KBM-7 (cell line): ENCODE data around the gene CALHM6.

Experiments
- DNase-seq: peaks from one replicate; pipeline ENCODE4 v3.0.0-alpha.2; 2015
- in situ Hi-C: fragments of 300-500 bp; cut with MboI; formaldehyde crosslinking; loops from 2 replicates; pipeline ENCODE4 v1.14.3; 2020; ENCODE audit warnings: low sequenced_read_pairs, low pct_unique_long_range_greater_than_20kb, mixed read lengths

The CALHM6 gene

GRCh38 chr6:116444092-116444491 is 17.1 kb upstream of the CALHM6 start:
- in situ Hi-C loops, result no loop called here
- DNase-seq, result peak; percentile 42

DNA sequence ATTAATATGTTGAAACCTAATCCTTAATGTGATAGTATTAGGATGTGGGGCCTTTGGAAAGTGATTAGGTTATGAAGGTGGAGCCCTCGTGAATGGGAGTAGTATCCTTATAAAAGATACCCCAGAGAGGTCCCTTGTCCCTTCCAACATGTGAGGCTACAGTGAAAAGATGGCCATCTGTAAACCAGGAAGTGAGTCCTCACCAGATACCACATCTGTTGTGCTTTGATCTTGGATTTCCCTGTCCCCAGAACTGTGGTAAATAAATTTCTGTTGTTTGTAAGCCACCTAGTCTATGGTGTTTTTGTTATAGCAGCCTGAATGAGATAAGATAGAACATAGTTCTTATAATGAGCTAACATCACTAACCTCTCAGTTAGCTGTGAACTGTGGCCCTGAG is 16.6 kb upstream of the CALHM6 start:
- DNase-seq, result no peak
- in situ Hi-C loops, result no loop called here

- in situ Hi-C loops, result no loop called here
- DNase-seq, result no peak
Observed at GRCh38 chr6:116445102-116445501, 16.1 kb upstream of the CALHM6 start.

GRCh38 chr6:116446399-116446798 is 14.8 kb upstream of the CALHM6 start:
- in situ Hi-C loops, result no loop called here
- peak; percentile 55 for DNase-seq

GRCh38 chr6:116447052-116447451 is 14.1 kb upstream of the CALHM6 start:
- DNase-seq, result no peak
- in situ Hi-C loops, result no loop called here

DNA sequence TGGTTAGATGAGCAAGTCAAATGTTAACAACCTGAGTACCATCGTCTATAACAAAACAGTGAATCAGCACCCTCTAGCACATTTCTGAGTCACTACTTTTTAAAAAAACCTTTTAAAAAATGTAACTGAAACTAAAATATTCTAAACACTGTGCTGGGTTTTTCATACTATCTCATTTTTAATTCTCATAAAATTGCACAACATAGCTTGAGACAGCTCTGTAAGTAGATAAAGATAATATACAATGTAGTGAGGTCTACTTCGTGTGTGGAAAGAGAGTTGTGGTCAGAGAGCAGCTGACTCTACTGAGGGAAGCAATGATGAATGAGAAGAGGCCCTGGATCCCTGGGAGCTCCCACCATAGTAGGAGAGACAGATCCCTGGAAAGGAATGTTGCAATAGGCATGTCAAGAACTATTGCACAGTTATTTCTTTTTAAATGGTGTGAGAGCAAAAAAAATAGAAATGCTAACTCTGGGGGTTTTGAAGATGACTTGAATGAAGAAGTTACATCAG is 13.6 kb upstream of the CALHM6 start:
- in situ Hi-C loops, result no loop called here
- DNase-seq, result peak; percentile 55

DNA sequence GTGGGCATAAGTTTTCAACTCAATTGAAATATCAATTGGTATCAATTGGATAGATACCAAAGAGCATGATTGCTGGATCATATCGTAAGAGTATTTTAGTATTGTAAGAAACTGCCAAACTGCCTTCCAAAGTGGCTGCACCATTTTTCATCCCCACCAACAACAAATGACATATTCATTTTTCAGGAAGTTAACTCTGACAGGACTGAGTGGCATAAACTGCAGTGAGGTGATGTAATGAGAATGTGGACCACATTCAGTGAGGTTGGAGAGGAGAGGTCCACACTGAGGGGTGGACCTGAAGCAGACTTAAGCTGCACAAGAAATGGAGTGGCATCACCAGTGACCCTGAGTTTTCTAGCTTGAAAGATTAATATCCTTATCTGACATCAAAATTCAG is 11.6 kb upstream of the CALHM6 start:
- no peak for DNase-seq
- in situ Hi-C loops, result no loop called here

DNA sequence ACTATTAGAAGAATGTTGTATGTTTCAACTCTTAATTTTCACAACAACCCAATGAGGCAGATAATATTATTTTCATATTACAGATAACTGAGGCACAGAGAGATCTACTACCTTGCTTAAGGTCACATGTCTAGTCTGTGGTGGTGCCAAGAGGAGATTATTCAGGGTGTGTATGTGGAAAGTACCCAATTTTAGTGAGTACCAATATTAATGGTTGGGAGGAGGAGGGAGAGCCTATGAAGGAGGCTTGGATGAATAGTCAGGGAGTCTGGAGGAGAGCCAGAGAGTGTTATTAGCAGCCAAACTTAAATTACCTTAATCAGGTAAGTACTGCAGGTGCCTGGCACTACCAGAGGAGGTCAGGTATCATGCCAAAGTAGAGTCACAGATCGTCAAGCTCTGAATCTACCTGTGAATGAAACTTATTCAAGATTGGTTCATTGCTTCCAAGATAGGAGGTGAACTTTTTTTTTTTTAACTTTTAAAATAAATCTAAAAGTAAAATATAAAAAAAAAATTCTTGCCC is 10.9 kb upstream of the CALHM6 start:
- in situ Hi-C loops, result no loop called here
- no peak for DNase-seq

DNA sequence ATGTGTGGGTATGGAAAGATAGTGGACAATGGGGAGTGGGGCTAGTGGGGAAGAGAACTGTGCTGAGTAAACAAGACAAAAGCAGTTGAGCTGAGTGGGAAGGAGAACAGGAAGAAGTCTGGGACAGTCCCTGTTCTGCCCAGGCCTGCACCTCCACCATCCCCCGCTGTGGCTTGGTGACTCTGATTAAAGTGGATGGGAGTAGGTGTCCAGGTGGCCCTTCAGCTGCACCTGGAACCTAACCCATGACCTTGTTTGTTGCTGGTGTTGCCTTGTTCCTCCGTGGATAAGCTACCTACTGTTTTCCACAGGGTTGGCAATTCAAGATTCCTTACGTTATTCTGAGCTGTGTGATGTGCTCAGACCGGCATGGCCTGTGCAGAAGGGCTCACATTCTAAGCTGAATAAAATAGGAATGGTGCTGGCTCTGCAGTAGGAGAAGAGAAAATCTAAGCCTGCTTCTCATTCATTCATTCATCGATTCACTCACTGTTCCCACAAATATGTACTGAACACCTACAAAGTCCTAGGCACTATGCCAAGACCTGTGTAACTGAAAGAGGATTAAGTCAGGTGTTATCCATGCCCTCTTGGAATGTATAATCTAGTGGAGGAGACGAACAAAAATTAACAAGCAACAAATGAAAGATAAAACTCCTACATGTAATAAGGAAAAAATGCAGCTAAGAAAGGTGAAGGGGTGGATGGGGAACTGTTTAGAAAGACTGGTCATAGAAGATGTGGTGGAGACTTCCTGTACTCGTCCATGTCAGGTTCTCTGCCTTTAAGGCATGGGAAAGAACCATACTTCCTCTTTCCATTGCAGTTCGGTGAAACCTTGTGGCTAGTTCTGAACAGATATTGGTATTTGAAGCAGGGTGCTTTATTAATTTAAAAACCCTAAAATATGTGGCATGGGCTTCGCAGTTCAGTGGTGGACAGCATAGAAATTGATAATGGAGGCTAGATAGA is 10.1 kb upstream of the CALHM6 start:
- in situ Hi-C loops, result no loop called here
- peak; percentile 85 for DNase-seq

DNA sequence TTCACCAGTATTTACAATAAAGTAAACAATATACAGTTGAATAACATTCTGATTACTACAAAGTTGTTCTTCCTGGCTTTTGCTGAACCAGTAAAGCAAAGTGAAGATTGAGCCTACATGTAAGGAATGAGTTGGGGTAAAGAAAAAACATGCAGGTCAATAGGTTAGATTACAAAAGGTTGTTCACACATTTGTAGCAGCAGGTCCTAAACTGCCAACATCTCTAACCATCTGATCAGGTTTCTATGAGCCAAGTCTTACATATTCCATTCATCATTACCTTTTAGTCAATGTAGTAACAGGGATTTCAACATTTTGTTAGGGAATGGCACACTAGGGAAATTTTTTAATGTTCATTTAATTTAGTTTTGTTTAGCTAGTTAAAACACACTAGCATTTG is 9.3 kb upstream of the CALHM6 start:
- in situ Hi-C loops, result no loop called here

DNA sequence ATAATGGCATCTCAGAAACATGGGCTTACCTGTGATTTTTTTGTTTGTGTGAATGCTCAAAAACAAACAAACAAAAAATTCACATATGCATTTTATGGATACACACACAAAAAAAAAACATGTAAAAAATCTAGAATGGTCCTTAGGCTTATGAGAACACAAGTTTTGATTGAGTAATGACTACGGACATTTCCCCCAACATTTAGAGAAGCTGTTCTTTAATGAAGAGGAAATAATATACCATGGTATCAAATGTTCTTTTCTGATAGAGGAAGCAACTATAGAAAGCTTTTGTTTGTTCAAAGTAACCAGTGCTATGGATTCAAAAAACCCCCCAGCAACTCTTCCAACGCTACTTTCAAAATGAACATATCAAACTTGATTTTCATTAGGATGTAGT is 8.6 kb upstream of the CALHM6 start:
- in situ Hi-C loops, result no loop called here
- DNase-seq, result no peak

More for the DNA sequence above, 9.3 kb upstream of the CALHM6 start:
- no peak for DNase-seq

DNA sequence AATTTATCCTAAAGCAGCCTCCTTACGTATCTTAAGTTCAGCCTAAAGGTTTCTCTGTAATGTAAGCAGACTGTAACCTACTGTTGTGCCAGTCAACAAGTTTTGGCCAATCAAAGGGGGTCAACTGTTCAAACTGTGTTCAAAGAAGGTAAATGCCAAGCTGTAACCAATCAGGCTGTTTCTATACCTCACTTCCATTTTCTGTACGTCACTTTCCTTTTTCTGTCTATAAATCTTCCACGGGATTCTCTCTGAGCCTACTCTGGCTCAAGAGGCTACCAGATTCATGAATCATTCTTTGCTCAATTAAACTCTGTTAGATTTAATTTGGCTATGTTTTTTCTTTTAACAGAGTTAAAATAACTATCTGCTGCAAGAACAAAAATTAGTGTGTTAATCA is 5.1 kb upstream of the CALHM6 start:
- in situ Hi-C loops, result no loop called here

DNA sequence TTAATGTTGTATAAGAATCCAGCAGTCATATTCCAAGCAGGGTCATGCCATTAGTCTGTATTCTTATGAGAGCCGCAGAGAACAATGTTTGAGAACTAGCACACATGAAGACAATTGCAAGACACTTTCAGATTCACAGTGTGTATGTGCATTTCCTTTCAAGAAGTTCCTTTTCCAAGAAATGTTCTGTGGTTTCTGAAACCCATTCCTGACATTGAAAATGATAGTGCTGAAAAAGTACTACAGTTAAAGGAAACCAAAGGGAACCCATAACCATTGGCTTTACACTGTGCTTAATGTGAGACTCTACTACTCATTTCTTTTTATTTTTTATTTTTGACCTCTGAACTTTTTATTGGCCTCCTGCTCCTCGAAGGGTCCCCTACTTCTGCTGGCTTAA is 4.2 kb upstream of the CALHM6 start:
- in situ Hi-C loops, result no loop called here
- DNase-seq, result peak; percentile 48

More for the DNA sequence above, 5.1 kb upstream of the CALHM6 start:
- no peak for DNase-seq

DNA sequence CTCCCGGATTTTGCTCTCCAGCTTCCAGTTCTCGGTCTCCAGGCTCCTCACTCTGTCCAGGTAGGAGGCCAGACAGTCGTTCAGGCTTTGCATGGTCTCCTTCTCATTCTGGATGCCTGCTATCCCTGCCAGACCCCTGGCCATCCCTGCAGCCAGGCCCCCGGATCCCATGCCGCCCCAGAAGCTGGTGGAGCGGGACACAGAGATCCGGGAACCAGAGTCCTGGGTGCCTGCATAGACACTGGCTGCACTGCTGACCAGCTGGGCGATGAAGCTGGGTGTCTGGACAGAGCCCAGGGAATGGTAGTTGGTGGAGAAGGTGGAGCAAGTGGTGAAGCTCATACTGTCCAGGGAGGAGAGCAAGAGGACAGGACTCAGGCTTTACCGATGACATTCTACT is 2.9 kb upstream of the CALHM6 start:
- no peak for DNase-seq
- in situ Hi-C loops, result no loop called here

DNA sequence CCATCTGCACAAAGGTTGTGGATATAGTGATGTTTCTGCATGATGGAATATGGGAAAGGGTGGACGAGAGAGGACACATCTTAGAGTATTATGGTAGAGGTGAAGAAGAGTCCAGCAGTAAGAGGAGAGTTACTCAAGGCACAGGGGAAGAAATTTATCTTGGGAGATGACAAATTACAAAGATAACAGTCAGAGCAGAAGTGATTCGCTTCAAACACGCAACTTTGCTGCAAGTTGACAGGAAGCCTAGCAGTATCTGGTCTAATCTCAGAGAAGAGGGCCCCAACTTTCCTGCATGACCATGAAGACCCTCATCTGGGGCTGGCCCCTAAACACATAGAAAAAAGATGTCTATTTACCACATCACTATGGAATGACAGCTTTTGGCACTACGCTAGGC is 1.2 kb upstream of the CALHM6 start:
- in situ Hi-C loops, result no loop called here

DNA sequence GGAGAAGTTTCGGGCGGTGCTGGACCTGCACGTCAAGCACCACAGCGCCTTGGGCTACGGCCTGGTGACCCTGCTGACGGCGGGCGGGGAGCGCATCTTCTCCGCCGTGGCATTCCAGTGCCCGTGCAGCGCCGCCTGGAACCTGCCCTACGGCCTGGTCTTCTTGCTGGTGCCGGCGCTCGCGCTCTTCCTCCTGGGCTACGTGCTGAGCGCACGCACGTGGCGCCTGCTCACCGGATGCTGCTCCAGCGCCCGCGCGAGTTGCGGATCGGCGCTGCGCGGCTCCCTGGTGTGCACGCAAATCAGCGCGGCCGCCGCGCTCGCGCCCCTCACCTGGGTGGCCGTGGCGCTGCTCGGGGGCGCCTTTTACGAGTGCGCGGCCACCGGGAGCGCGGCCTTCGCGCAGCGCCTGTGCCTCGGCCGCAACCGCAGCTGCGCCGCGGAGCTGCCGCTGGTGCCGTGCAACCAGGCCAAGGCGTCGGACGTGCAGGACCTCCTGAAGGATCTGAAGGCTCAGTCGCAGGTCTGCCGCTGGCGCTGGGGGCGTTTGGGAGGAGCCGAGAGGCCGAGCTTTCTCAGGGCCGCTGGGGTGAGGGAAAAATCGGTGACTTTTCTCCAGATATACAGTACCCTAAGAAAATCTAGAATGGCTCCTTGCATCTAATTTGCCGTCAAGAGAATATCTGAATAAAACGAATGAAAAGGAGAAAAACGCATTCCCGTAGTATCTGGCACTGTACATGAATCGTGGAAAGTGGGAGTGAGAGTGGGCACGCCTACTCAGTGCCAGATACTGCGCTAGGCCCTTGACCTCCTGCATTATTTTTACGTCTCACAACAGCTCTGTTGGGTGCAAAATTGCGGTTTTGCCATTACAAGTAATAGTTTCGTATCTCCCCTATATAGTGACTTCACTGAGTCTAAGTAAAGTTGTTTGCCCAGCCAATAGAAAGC is 1.0 kb downstream of the CALHM6 start:
- DNase-seq, result peak; percentile 48
- in situ Hi-C loops, result no loop called here

More for the DNA sequence above, 1.2 kb upstream of the CALHM6 start:
- DNase-seq, result no peak

DNA sequence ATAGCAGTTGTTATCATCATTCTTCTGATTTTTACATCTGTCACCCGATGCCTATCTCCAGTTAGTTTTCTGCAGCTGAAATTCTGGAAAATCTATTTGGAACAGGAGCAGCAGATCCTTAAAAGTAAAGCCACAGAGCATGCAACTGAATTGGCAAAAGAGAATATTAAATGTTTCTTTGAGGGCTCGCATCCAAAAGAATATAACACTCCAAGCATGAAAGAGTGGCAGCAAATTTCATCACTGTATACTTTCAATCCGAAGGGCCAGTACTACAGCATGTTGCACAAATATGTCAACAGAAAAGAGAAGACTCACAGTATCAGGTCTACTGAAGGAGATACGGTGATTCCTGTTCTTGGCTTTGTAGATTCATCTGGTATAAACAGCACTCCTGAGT is 2.1 kb downstream of the CALHM6 start:
- no peak for DNase-seq
- in situ Hi-C loops, result no loop called here

DNA sequence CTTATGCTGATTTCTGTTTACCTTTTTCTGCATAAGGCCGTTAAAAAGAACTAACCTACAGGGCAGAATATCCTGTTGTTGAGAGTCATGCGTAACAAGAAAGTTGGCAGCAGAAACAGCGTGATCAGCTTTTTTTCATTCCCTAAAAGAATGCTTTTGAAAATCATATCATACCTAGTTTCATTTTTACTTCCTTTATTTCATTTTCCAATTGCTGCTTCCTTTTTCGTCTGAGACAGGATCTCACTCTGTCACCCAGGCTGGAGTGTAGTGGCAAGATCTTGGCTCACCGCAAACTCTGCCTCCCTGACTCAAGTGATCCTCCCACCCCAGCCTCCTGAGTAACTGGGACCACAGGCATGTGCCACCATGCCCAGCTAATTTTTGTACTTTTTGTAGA is 4.1 kb downstream of the CALHM6 start:
- in situ Hi-C loops, result no loop called here
- DNase-seq, result peak; percentile 90

DNA sequence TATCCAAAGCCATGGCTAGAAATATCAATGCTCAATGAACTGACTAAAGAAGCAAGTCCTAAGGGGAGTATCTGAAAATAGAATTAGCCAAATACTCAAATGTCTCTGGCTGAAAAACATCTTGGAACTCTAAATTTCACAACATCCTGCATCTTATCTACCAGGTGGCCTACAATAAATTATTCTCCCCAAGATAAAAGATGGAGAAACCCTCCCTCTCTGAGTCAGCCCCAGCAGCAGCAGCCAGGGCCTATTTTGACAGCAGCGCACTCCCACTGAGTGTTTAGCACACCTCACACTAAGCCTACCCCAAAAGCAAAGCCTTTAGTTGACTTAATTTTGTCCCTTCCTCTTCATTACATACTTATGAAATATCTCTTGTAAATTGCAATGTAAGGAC is 5.9 kb downstream of the CALHM6 start:
- DNase-seq, result no peak
- in situ Hi-C loops, result no loop called here
